Stimulated activated CD8-positive, alpha-beta memory T cell treated with anti-CD3 and anti-CD28 coated beads, Interleukin-12 subunit alpha, Interleukin-12 subunit beta, amount 100 ng/mL, for 24 hours (primary cell): ENCODE results near the gene BORCS5.

Experiments used
- DNase-seq: peaks from one replicate; pipeline ENCODE4 v3.0.0-alpha.2; 2020; ENCODE audit errors: extremely low read depth

The BORCS5 gene

DNA sequence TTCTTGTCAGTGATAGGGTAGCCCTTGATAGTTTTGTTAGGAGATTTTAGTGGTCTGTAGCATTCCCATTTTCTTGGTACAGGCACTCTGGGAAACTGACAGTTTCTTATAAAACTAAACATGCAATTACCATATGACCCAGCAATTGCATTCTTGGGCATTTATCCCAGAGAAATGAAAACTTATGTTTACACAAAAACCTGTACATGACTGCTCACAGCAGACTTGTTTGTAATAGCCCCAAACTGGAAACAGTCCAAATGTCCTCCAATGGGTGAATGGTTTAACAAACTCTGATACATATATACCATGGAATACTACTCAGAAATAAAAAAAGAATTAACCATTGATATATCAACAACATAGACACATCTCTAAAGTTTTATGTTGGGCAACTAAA lies 75.5 kb downstream of the BORCS5 start:
- no peak for DNase-seq

DNA sequence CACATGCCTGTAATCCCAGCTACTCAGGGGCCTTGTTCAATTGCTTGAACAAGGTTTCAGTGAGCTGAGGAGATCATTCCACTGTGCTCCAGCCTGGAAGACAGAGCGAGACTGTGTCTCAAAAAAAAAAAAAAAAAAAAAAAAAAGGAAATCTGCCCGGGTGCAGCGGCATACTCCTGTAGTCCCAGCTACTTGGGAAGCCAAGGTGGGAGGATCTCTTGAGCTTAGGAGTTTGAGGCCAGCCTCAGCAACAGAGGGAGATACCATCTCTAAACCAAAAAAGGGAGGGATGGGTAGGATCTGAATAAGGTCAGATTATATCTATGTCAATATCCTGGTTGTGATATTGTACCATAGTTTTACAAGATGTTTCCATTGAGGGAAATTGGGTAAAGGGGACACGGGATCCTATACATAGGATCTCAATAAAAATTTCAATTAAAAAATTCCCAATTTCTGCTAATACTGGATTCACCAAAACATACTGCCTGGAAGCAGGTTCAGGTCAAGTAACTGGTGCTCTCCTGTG lies 76.4 kb downstream of the BORCS5 start:
- DNase-seq: no peak

GRCh38 chr12:12436831-12437345 lies 80.0 kb downstream of the BORCS5 start:
- no peak for DNase-seq

- peak; percentile 24 for DNase-seq
Observed at GRCh38 chr12:12439636-12440035, 82.8 kb downstream of the BORCS5 start.

DNA sequence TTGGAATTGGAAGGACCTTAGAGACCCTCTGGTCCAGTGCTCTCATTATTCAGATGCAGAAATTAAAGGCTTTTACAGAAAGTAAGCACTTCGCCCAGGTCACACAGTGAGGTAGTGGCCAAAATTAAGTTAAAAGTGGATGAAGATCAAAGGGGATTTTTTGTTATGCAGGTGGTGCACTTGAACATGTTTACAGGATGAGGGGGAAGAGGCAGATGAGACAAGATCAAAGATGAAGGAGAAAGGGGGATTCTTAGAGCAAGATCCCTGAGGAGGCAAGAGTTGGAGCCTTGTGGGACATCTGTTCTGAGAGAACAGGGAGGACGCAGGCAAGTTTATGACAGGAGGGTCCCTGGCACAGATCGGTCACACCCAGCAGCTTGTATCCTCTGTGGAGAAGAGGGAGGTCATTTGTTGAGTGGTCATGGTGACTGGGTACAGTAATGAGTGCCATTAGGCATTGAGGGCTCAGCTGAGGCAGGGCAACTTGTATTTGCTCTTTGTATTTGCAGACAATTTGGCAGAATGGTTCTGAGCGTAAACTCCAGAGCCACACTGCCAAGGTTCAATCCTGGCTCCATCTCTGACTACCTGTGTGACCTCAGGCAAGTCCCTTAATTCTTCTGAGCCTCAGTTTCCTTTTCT lies 84.0 kb downstream of the BORCS5 start:
- DNase-seq: no peak

GRCh38 chr12:12441429-12441807 lies 84.5 kb downstream of the BORCS5 start:
- DNase-seq: no peak

DNA sequence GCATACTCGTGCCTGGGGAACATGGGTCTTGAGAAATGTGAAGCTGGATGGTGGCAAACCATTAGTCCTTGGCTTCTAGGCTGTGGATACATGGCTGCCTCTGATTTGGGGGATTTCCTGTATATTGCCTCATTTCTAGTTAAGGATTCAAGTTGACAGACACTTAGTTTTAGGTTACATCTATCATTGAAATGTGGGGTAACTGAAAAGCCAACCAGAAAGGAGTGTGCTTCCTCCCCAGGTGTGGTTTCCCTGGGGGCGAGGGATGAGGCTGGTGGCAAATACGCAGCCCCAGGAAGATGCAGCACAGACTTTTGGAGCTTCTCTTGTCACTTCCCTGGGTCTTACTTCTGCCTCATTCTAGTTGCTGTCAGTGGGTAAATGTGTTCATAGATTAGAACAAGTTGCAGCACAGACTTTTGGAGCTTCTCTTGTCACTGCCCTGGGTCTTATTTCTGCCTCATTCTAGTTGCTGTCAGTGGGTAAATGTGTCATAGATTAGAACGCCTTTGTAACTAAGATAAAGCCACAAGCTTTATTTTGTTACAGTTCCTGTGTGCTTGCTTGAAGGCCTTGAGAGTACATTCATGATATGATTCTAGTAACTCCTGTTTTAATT lies 85.1 kb downstream of the BORCS5 start:
- DNase-seq: no peak

GRCh38 chr12:12442548-12443071 lies 85.7 kb downstream of the BORCS5 start:
- DNase-seq: no peak

DNA sequence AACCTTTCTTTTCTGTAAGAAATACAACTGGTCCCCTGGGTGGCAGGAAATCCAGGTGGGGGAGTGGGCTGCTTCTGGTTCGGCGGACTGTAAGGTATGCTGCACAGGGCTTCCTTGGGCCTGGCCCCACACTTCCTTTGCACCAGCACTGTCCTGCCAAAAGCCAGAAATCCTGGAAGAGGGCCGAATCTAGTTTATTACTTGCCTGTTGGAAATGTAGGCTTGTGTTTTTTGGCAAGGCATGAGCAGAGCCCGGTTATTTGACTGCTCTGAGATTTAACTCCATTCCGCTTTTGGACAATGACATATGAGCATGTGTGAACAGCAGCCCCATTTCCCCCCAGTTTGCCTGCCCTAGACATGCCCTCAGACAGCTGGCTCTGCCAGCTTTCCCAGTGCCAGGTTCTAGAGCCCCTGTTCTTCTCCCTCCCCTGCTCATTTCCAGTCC lies 86.6 kb downstream of the BORCS5 start:
- no peak for DNase-seq

GRCh38 chr12:12445165-12445881 lies 88.4 kb downstream of the BORCS5 start:
- no peak for DNase-seq

DNA sequence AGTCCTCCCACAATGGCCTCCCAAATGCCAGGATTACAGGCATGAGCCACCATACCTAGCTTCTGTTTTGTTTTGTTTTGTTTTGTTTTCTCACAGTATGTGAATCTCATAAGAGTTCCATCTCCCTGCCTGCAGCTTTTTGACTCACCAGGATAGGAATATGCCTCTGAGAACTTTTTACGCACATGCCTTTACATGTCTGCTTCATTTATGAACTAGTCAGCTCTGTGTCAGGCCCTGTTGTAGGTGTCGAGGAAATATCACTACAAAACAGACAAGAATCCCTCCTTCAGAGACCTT lies 89.0 kb downstream of the BORCS5 start:
- DNase-seq: no peak

- no peak for DNase-seq
Observed at GRCh38 chr12:12446786-12447185, 89.9 kb downstream of the BORCS5 start.

GRCh38 chr12:12447236-12447635 lies 90.4 kb downstream of the BORCS5 start:
- no peak for DNase-seq

DNA sequence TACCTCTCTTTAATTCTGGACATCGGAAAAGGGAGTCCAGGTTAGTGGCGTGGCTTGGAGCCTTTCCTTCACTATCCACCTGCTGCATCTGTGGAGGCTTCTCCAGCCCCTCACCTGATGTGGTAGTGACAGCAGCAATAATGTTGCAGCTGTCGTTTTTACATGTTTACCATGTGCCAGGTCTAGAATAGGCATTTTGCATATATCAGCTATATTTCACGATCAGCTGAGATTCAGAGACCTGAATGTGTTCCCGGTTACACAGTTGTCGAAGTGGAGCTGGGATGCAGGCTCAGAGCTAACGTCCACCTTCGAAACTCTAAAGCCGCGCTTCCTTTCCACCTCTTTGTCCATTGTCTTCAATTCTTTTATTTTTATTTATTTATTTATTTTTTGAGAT lies 91.0 kb downstream of the BORCS5 start:
- DNase-seq: no peak

GRCh38 chr12:12449533-12450025 lies 92.7 kb downstream of the BORCS5 start:
- DNase-seq: no peak

GRCh38 chr12:12450043-12450471 lies 93.2 kb downstream of the BORCS5 start:
- no peak for DNase-seq

- DNase-seq: no peak
Observed at GRCh38 chr12:12451098-12451497, 94.2 kb downstream of the BORCS5 start.

GRCh38 chr12:12452326-12452902 lies 95.5 kb downstream of the BORCS5 start:
- no peak for DNase-seq

- DNase-seq: no peak
Observed at GRCh38 chr12:12453635-12454034, 96.8 kb downstream of the BORCS5 start.

DNA sequence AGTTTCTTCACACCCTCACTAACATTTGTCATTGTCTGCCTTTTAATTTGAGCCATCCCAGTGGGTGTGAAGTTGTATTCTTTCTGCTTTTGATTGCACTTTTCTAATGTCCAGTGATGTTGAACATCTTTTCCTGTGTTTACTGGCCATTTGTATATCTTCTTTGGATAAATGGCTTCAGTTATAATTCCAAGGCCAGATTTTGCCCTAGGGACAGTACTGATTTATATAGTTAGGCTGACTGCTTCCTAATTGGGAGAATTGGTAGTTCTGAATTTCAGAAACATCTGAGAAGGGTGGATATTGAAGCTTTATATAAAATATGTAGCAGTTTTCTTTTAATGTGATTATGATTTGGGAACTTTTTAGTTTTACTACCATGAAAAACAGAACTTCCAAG lies 97.4 kb downstream of the BORCS5 start:
- no peak for DNase-seq

- DNase-seq: no peak
Observed at GRCh38 chr12:12456637-12457036, 99.8 kb downstream of the BORCS5 start.
